Measurements from ENCODE around the gene EGFL7.

- TF ChIP-seq ZNF274 (IDR thresholded peaks at IDR 0.05; ENCODE audit: low read depth, low read length): no peak
- TF ChIP-seq YY1 (IDR thresholded peaks at IDR 0.05; ENCODE audit: insufficient read depth, insufficient read length): no peak
Measured at GRCh38 chr9:136644593-136645351, 17.9 kb upstream of the EGFL7 start.

Measured in NT2/D1 (cell line).